GM12872 (cell line): ENCODE results near the gene ANO8.

Source experiments
- TF ChIP-seq, protein P1 (sequence below): IDR thresholded peaks from 3 replicates; pipeline ENCODE4 v1.5.1; 2011; ENCODE audit warnings: low read depth, mild to moderate bottlenecking, low read length, moderate library complexity; ENCODE audit not compliant: insufficient read depth

The ANO8 gene

DNA sequence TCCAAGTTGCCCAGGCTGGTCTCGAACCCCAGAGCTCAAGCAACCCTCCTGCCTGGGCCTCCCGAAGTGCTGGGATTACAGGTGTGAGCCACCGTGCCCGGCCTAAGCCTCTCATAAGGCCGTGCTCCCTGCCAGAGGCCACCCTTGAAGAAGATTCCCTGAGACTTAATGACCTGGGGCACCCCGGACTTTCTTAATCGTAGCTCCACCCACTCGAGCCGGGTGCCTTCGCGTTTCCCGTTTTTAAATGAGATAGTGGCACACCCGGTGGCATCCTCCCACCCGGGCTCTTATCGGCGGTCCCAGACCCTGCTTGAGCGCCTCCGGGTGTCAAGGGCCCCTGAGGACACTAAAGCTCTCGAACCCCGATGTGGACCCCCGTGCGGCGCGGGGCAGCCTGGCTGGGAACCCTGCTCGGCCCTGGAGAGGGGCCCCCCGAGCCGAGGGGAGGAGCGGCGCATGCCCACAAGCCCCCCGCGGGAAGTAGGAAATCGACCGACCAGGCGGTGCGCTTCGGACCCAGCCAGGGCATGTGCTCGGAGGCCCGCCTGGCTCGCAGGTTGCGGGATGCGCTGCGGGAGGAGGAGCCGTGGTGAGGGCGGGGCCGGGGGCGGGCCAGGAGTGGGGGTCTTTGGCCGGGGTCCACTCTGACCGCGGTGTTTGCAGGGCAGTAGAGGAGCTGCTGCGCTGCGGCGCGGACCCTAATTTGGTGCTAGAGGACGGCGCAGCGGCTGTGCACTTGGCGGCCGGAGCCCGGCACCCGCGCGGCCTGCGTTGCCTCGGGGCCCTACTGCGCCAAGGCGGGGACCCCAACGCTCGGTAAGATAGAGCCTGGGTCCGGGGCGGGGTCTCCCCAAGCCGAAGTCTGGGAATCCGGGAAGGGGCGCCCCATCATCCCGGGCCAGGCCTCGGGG lies 53.0 kb downstream of the ANO8 start, which contains the start of gene ANKLE1:
Gene ANKLE1 (plus strand): TSS at position 511 of the 914 bp plus-strand sequence. CDS start 20 bp downstream, at position 531.
- TF ChIP-seq, protein P1, sequence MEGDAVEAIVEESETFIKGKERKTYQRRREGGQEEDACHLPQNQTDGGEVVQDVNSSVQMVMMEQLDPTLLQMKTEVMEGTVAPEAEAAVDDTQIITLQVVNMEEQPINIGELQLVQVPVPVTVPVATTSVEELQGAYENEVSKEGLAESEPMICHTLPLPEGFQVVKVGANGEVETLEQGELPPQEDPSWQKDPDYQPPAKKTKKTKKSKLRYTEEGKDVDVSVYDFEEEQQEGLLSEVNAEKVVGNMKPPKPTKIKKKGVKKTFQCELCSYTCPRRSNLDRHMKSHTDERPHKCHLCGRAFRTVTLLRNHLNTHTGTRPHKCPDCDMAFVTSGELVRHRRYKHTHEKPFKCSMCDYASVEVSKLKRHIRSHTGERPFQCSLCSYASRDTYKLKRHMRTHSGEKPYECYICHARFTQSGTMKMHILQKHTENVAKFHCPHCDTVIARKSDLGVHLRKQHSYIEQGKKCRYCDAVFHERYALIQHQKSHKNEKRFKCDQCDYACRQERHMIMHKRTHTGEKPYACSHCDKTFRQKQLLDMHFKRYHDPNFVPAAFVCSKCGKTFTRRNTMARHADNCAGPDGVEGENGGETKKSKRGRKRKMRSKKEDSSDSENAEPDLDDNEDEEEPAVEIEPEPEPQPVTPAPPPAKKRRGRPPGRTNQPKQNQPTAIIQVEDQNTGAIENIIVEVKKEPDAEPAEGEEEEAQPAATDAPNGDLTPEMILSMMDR = no peak

DNA sequence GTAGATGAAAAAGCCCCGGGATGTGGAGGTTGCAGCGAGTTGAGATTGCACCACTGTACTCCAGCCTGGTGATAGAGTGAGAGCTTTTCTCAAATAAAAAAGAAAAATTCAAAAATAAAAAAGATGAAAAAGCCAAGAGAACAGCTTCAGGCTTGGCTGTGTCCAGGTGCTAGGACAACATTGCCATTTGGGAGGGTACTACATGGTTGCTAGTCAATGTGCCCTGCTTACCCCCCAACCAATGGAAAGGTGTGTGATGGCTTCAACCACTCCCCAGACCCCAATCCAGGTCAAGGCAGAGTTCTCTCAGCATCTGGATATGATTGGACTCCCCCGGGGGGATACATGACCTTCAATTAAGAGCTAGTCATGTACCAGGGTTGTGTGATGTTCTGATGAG lies 55.2 kb downstream of the ANO8 start:
- TF ChIP-seq, protein P1 = no peak

DNA sequence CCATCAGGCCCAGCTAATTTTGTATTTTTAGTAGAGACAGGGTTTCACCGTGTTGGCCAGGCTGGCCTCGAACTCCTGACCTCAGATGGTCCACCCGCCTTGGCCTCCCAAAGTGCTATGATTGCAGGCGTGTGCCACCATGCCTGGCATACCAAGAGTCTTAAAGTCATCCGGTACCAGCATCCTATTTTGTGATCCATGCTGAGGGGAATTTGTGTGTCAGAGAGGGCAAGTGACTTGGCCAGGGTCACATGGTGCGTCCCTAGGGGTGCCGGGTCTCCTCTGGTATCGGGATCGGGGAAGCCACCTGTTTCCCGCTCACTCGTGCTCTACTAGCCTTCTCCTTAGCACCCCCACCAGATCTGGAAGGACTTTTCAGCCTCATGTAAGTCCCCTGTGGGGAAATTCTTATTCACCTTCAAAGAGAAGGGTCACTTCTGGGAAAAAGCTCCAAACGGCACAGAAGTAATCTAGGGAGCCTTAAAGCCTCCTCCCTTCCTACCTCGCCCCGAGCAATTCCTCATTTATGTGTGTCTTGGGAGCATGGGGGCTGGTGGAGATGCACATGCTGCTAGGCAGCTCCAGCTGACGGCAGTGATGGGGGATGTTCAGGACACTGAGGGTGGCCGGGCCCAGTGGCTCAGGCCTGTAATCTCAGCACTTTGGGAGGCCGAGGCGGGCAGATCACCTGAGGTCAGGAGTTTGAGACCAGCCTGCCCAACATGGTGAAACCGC lies 59.0 kb downstream of the ANO8 start:
- TF ChIP-seq, protein P1 = no peak
